K562 (cell line): Measurements from ENCODE around the gene CA6. TPM values are rescaled to one million over a fixed set of nuclear protein-coding genes. Genes with fewer than 3 reads are reported as not detected.

Experiments
- ATAC-seq: fragments of 200-7000 bp; cut with Tn5 transposase; 3 replicates; pipeline ENCODE4 v1.9.1; 2020; ENCODE audit warnings: moderate library complexity
- BruUV-seq: library from RNA; stranded (reverse); fragments of 400-500 nt; replicated peaks from 2 replicates; lab custom pipeline; 2021; lab: Mats Ljungman, UMichigan
- CTCF ChIA-PET: fragments of 300-600 bp; formaldehyde crosslinking; extraction: SDS; loops from one replicate; lab custom pipeline; 2021; ENCODE audit warnings: low intra/inter-chr PET ratio; lab: Yijun Ruan, JAX
- POLR2A ChIA-PET: fragments of 300-600, 350-650 bp; sonication (Branson Sonifier 250); formaldehyde crosslinking; extraction: SDS; loops from one replicate; lab custom pipeline; 2021; ENCODE audit warnings: antibody characterized with exemption, inconsistent platforms; lab: Yijun Ruan, JAX
- DNase-seq, 4 experiments: peaks; one replicate each; pipeline versions ENCODE4 v3.0.0 to v3.0.0-alpha.2; 2011 to 2018; ENCODE audit warnings: low spot score in 3 of 4, mixed read lengths in 3 of 4; ENCODE audit errors: extremely low read depth in 1 of 4
- FAIRE-seq: peaks from 2 replicates; lab custom pipeline; 2011; peaks lifted over from hg19 to GRCh38; lab: Jason Lieb, UNC
- H2AFZ ChIP-seq: 2 replicates; pipeline ENCODE4 v1.6.0; 2011; ENCODE audit warnings: low read depth, low read length, control low read depth, inconsistent platforms
- H3K27ac ChIP-seq: fragments of 200-600 bp; 3 replicates; pipeline ENCODE4 v1.8.0; 2011; ENCODE audit warnings: low read depth, mild to moderate bottlenecking, control low read depth, inconsistent platforms, low read length, moderate library complexity, mixed read lengths; ENCODE audit errors: extremely low read depth
- H3K27me3 ChIP-seq, 2 experiments: fragments of 300-600 bp in 1 of 2; 2 replicates in 1 of 2; 3 replicates in 1 of 2; pipeline versions ENCODE4 v1.6.0 to v1.8.0; 2011; ENCODE audit warnings: inconsistent platforms in 2 of 2, low read length in 2 of 2, mild to moderate bottlenecking in 1 of 2, mixed read lengths in 1 of 2, moderate library complexity in 1 of 2; ENCODE audit not compliant: control insufficient read depth in 2 of 2, insufficient read depth in 2 of 2
- H3K36me3 ChIP-seq: fragments of 300-600 bp; 3 replicates; pipeline ENCODE4 v1.8.0; 2011; ENCODE audit warnings: mild to moderate bottlenecking, low read length, inconsistent platforms; ENCODE audit not compliant: control insufficient read depth, insufficient read depth
- H3K4me1 ChIP-seq, 2 experiments: fragments of 200-600 bp in 1 of 2; replicated peaks in 1 of 2; 2 replicates in 1 of 2; 3 replicates in 1 of 2; pipeline versions ENCODE4 v1.5.1 to v1.8.0; 2011; ENCODE audit warnings: inconsistent platforms in 2 of 2, low read length in 2 of 2, mild to moderate bottlenecking in 1 of 2, mixed read lengths in 1 of 2, moderate library complexity in 1 of 2; ENCODE audit not compliant: control insufficient read depth in 2 of 2, insufficient read depth in 2 of 2
- H3K4me2 ChIP-seq: 2 replicates; pipeline ENCODE4 v1.6.1; 2011; ENCODE audit warnings: low read length, control low read depth, inconsistent platforms, mixed read lengths; ENCODE audit not compliant: insufficient read depth
- H3K4me3 ChIP-seq: fragments of 200-600 bp; sonication (generic), shearing (Covaris generic); 2 replicates; pipeline ENCODE4 v1.5.1; 2016; ENCODE audit warnings: control low read depth, inconsistent platforms
- H3K79me2 ChIP-seq: fragments of 200-600 bp; 3 replicates; pipeline ENCODE4 v1.8.0; 2011; ENCODE audit warnings: low read length, inconsistent platforms; ENCODE audit not compliant: control insufficient read depth, insufficient read depth
- H3K9ac ChIP-seq, 2 experiments: 2 replicates each; pipeline versions ENCODE4 v1.6.0 to v1.6.1; 2011; ENCODE audit warnings: low read depth in 2 of 2, low read length in 2 of 2, control low read depth in 1 of 2, inconsistent platforms in 1 of 2, mild to moderate bottlenecking in 1 of 2, mixed read lengths in 1 of 2; ENCODE audit not compliant: insufficient read depth in 1 of 2
- H3K9me1 ChIP-seq: one replicate; pipeline ENCODE4 v1.6.0; 2011; ENCODE audit warnings: inconsistent platforms, mild to moderate bottlenecking, low read length, moderate library complexity; ENCODE audit not compliant: control insufficient read depth, insufficient read depth
- H3K9me3 ChIP-seq: replicated peaks from 2 replicates; pipeline ENCODE4 v1.5.1; 2011; ENCODE audit warnings: low read depth, low read length, inconsistent platforms; ENCODE audit not compliant: control insufficient read depth, insufficient read depth
- H4K20me1 ChIP-seq: replicated peaks from 2 replicates; pipeline ENCODE4 v1.6.1; 2011; ENCODE audit warnings: low read length, inconsistent platforms, mixed read lengths; ENCODE audit not compliant: control insufficient read depth, insufficient read depth
- BCL6 ChIP-seq: fragments of 250-450 bp; sonication (Bioruptor Pico); IDR thresholded peaks from 2 replicates; pipeline ENCODE4 v1.4.0; 2020
- MAFK ChIP-seq: IDR thresholded peaks from 2 replicates; pipeline ENCODE4 v1.6.1; 2011; ENCODE audit warnings: low read length, improper control_type of control experiment
- PHF8 ChIP-seq: fragments of 200-600 bp; sonication (generic); IDR thresholded peaks from 2 replicates; pipeline ENCODE4 v1.6.1; 2012; ENCODE audit warnings: mixed run types, mild to moderate bottlenecking, inconsistent platforms, low read length, moderate library complexity, borderline replicate concordance
- ZC3H11A ChIP-seq: IDR thresholded peaks from 2 replicates; pipeline ENCODE4 v1.6.1; 2012; ENCODE audit warnings: low read depth, low read length, improper control_type of control experiment
- WGBS: fragments of 100-300 bp; shearing (Covaris generic); methylation state at CpG from one replicate; pipeline ENCODE4 v1.1.6; 2016; ENCODE audit warnings: low coverage, mixed read lengths; ENCODE audit not compliant: insufficient coverage; ENCODE audit errors: missing lambda C conversion rate; 5-methylcytosine and 5-hydroxymethylcytosine counted together
- in situ Hi-C: fragments of 300-500 bp; cut with MboI; formaldehyde crosslinking; loops from 4 replicates; pipeline ENCODE4 v1.15.0; 2018; ENCODE audit warnings: inconsistent platforms, mixed read lengths
- intact Hi-C: fragments of 100-400 bp; cut with micrococcal nuclease; formaldehyde crosslinking; loops from 2 replicates; pipeline ENCODE4 v1.14.2; 2022
- polyA plus RNA-seq, 8 experiments: library from polyadenylated mRNA; depleted of rRNA in 4 of 8; stranded (reverse) in 5 of 8; unstranded in 3 of 8; fragments of >200 nt; fragmentation: Nextera tagmentation in 2 of 8; fragmentation: Illumina TruSeq in 1 of 8; extraction: Ambion mirVana in 2 of 8; extraction: Trizol in 1 of 8; gene quantifications; 2 replicates each; pipeline versions ENCODE4 v1.2.1 to v1.2.3, GENCODE V29; 2011 to 2014; ENCODE audit warnings: inconsistent platforms in 1 of 8, missing spikeins in 1 of 8
- total RNA-seq, 7 experiments: library from RNA; depleted of rRNA in 6 of 7; stranded (reverse); fragments of >200 nt in 6 of 7; fragmentation: Illumina TruSeq in 2 of 7; extraction: Trizol in 2 of 7; gene quantifications; 2 replicates each; pipeline versions ENCODE4 v1.2.1 to v1.2.3, GENCODE V29; 2011 to 2021; ENCODE audit warnings: low replicate concordance in 1 of 7
- TF ChIP-seq, protein P1 (sequence below), 2 experiments: IDR thresholded peaks; 2 replicates each; pipeline ENCODE4 v1.6.1; 2012; ENCODE audit warnings: improper control_type of control experiment in 2 of 2, low read depth in 2 of 2, low read length in 2 of 2, borderline replicate concordance in 1 of 2

CA6 gene
- total and polyA plus RNA-seq, 9 of the 15 experiments (the other 6 are each of a cell fraction or from before 2014, with no cell fraction given) = not detected

- Histone ChIP-seq H3K9ac (peak overlapping the region in 1 of 2 experiments; percentile 57; a peak in 2 of 4 replicates), H3K27ac (no peak overlapping the region), H3K4me2 (no peak overlapping the region), H3K4me1 (peaks cover 0 to 6% of the 10 kb centered on the region in 2 experiments; a peak in 2 of 5 replicates), H3K4me3 (no peak overlapping the region), H3K9me1 (no peaks in the 10 kb centered on the region), H3K9me3 (no peaks in the 10 kb centered on the region), H3K36me3 (no peaks in the 10 kb centered on the region), H2AFZ (no peak overlapping the region), H3K79me2 (no peaks in the 10 kb centered on the region), H4K20me1 (peaks cover 13% of the 10 kb centered on the region), H3K27me3 (peaks cover 46 to 89% of the 10 kb centered on the region in 2 experiments)
- FAIRE-seq (no peak), DNase-seq (no peak), ATAC-seq (no peak)
- POLR2A ChIA-PET = interaction anchor here (0.6 kb wide), 1 partner anchor 167 kb away, joined by 4 read pairs; no protein-coding TSS in a partner anchor
- in situ Hi-C loops = no loop called here
- CTCF ChIA-PET = no interaction called here
- intact Hi-C loops = loop anchor here (5.0 kb wide), 1 partner anchor 190 kb away; no protein-coding TSS in a partner anchor
- 2% methylated on average over 18 of the region's 19 CpGs for WGBS
- TF ChIP-seq, protein P1, sequence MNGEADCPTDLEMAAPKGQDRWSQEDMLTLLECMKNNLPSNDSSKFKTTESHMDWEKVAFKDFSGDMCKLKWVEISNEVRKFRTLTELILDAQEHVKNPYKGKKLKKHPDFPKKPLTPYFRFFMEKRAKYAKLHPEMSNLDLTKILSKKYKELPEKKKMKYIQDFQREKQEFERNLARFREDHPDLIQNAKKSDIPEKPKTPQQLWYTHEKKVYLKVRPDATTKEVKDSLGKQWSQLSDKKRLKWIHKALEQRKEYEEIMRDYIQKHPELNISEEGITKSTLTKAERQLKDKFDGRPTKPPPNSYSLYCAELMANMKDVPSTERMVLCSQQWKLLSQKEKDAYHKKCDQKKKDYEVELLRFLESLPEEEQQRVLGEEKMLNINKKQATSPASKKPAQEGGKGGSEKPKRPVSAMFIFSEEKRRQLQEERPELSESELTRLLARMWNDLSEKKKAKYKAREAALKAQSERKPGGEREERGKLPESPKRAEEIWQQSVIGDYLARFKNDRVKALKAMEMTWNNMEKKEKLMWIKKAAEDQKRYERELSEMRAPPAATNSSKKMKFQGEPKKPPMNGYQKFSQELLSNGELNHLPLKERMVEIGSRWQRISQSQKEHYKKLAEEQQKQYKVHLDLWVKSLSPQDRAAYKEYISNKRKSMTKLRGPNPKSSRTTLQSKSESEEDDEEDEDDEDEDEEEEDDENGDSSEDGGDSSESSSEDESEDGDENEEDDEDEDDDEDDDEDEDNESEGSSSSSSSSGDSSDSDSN (IDR thresholded peaks at IDR 0.05; ENCODE audit: borderline replicate concordance in 1 of 2, low read depth in 2 of 2, low read length in 2 of 2) = no peak
- no peak for TF ChIP-seq ZC3H11A
- no peak for TF ChIP-seq BCL6 (CRISPR knock-in tag)
- no peak for TF ChIP-seq PHF8
- no peak for TF ChIP-seq MAFK
- no TSS peak for BruUV-seq
Measured at GRCh38 chr1:9006956-9007615, 61.4 kb downstream of the CA6 start.
